Measurements from ENCODE around the gene PCSK4. TPM values are rescaled to one million over a fixed set of nuclear protein-coding genes. Genes with fewer than 3 reads are reported as not detected.

The PCSK4 gene
- polyA plus RNA-seq, 2 of the 4 experiments (the other 2 are of a cell fraction), result 0.76 to 2.1 TPM

- FAIRE-seq, result no peak
- Histone ChIP-seq H3K4me3 (peak overlapping the region; percentile 45), H3K4me1 (peaks cover 7% of the 10 kb centered on the region), H3K27ac (peak overlapping the region; percentile 61 to 87), H3K9me3 (no peaks in the 10 kb centered on the region), H3K4me2 (peak overlapping the region; percentile 83)
- ATAC-seq, result peak; percentile 22 to 64; a peak in 5 of 6 replicates
- TF ChIP-seq REST (IDR thresholded peaks at IDR 0.05) (no peak), MAX (IDR thresholded peaks at IDR 0.05) (peak; percentile 34; the same call in 1 of the 2 replicates)
- CTCF ChIA-PET, result interaction anchor here (0.9 to 1.8 kb wide), 5 partner anchors 8 to 40 kb away, joined by 3 to 11 read pairs (median 3); no protein-coding TSS in a partner anchor
- DNase-seq (ENCODE audit: low read depth in 1 of 2, low spot score in 1 of 2), result no peak
- 2% methylated on average over 9 of the region's 117 CpGs for WGBS (ENCODE audit: missing lambda C conversion rate)
- POLR2A ChIA-PET, result interaction anchor here (2.0 kb wide), 1 partner anchor 24 kb away, joined by 5 read pairs; no protein-coding TSS in a partner anchor
These were observed 20.7 kb downstream of the PCSK4 start for GRCh38 chr19:1469255-1470054.

GRCh38 chr19:1468821-1469254 lies 21.3 kb downstream of the PCSK4 start:
- Histone ChIP-seq H3K4me2 (peak overlapping the region; percentile 83), H3K4me1 (peaks cover 7% of the 10 kb centered on the region), H3K4me3 (peak overlapping the region; percentile 45), H3K9me3 (no peaks in the 10 kb centered on the region), H3K27ac (peak overlapping the region; percentile 61 to 87)
- WGBS (ENCODE audit: missing lambda C conversion rate), result no CpG with 5 or more reads among the region's 47 CpGs
- no peak for TF ChIP-seq KDM5A (IDR thresholded peaks at IDR 0.05)
- TF ChIP-seq REST (IDR thresholded peaks at IDR 0.05), result no peak
- no peak for TF ChIP-seq KDM1A (IDR thresholded peaks at IDR 0.05; ENCODE audit: low read depth)
- POLR2A ChIA-PET, result interaction anchor here (2.0 kb wide), 1 partner anchor 24 kb away, joined by 5 read pairs; no protein-coding TSS in a partner anchor
- ATAC-seq (peak; percentile 63 to 65), FAIRE-seq (no peak), DNase-seq (ENCODE audit: low read depth in 1 of 2, low spot score in 1 of 2) (peak in 1 of 2 experiments; percentile 60)
- CTCF ChIA-PET, result interaction anchor here (0.9 to 1.8 kb wide), 6 partner anchors 9 to 40 kb away, joined by 3 to 11 read pairs (median 4); no protein-coding TSS in a partner anchor

- H3K4me3 ChIP-seq, result no peak overlapping the region
- H3K4me2 ChIP-seq, result peak overlapping the region; percentile 83
- POLR2A ChIA-PET, result interaction anchor here (2.0 kb wide), 1 partner anchor 23 kb away, joined by 5 read pairs; no protein-coding TSS in a partner anchor
- CTCF ChIA-PET, result interaction anchor here (1.0 to 1.8 kb wide), 4 partner anchors 11 to 23 kb away, joined by 3 to 11 read pairs (median 5); no protein-coding TSS in a partner anchor
- 84% methylated on average over 35 of the region's 49 CpGs for WGBS (ENCODE audit: missing lambda C conversion rate)
- FAIRE-seq (no peak), ATAC-seq (no peak), DNase-seq (ENCODE audit: low read depth in 1 of 2, low spot score in 1 of 2) (no peak)
- H3K4me1 ChIP-seq, result peaks cover 7% of the 10 kb centered on the region
- H3K27ac ChIP-seq, result peak overlapping the region in 1 of 2 experiments; percentile 87; a peak in 2 of 6 replicates
- H3K9me3 ChIP-seq, result no peaks in the 10 kb centered on the region
- no peak for TF ChIP-seq HOXB13 (CRISPR knock-in tag; IDR thresholded peaks at IDR 0.05; ENCODE audit: low read depth)
- TF ChIP-seq HEYL (CRISPR knock-in tag; IDR thresholded peaks at IDR 0.05), result no peak
- TF ChIP-seq KDM1A (IDR thresholded peaks at IDR 0.05; ENCODE audit: low read depth), result no peak
- no peak for TF ChIP-seq REST (IDR thresholded peaks at IDR 0.05)
- no peak for TF ChIP-seq NR3C1 (IDR thresholded peaks at IDR 0.05)
- no peak for TF ChIP-seq NPAS2 (CRISPR knock-in tag; IDR thresholded peaks at IDR 0.05; ENCODE audit: borderline replicate concordance)
- TF ChIP-seq FOXS1 (CRISPR knock-in tag; IDR thresholded peaks at IDR 0.05), result no peak
- no peak for TF ChIP-seq CHD4 (IDR thresholded peaks at IDR 0.05; ENCODE audit: borderline replicate concordance)
- no peak for TF ChIP-seq BHLHE40 (IDR thresholded peaks at IDR 0.05; ENCODE audit: low read depth, low read length)
- TF ChIP-seq RARB (CRISPR knock-in tag; IDR thresholded peaks at IDR 0.05), result no peak
- no peak for TF ChIP-seq HMGXB4 (CRISPR knock-in tag; IDR thresholded peaks at IDR 0.05; ENCODE audit: borderline replicate concordance)
- no peak for TF ChIP-seq SMC3 (IDR thresholded peaks at IDR 0.05)
- TF ChIP-seq ZSCAN20 (CRISPR knock-in tag; IDR thresholded peaks at IDR 0.05), result no peak
These were observed 21.8 kb downstream of the PCSK4 start for GRCh38 chr19:1468274-1468820.

Measured in A549 (cell line).